ENCODE data around the gene MCC. TPM values are rescaled to one million over a fixed set of nuclear protein-coding genes. Genes with fewer than 3 reads are reported as not detected.

MCC gene
- total and polyA plus RNA-seq, 9 donors: 29.8 to 262 (median 108) TPM

- WGBS, 3 donors: 71 to 89% (median 85%) methylated on average over 1 of the region's 1 CpG
- no peak for DNase-seq
- Histone ChIP-seq H3K27ac (no peak overlapping the region), H3K9me3 (no peaks in the 10 kb centered on the region), H3K27me3 (no peaks in the 10 kb centered on the region), H3K36me3 (no peaks in the 10 kb centered on the region), H3K4me3 (no peak overlapping the region), H3K4me1 (ENCODE audit: insufficient read depth) (peaks cover 1% of the 10 kb centered on the region)
- intact Hi-C loops (cut with DNase I): no loop called here
- no peak for TF ChIP-seq EP300 (IDR thresholded peaks at IDR 0.05)
These were observed 482.8 kb downstream of the MCC start for GRCh38 chr5:113005454-113005853.

GRCh38 chr5:113003763-113004162 is 484.5 kb downstream of the MCC start:
- Histone ChIP-seq H3K36me3 (no peaks in the 10 kb centered on the region), H3K27ac (no peak overlapping the region), H3K9me3 (no peaks in the 10 kb centered on the region), H3K27me3 (no peaks in the 10 kb centered on the region), H3K4me3 (no peak overlapping the region), H3K4me1 (ENCODE audit: insufficient read depth) (no peaks in the 10 kb centered on the region)
- TF ChIP-seq CTCF (IDR thresholded peaks at IDR 0.05): no peak
- no peak for TF ChIP-seq POLR2A (IDR thresholded peaks at IDR 0.05)
- WGBS, 3 donors: 70 to 80% (median 74%) methylated on average over 3 of the region's 3 CpGs
- intact Hi-C loops (cut with DNase I): no loop called here
- DNase-seq: no peak

- Histone ChIP-seq H3K9me3 (no peaks in the 10 kb centered on the region), H3K4me3 (no peak overlapping the region), H3K27ac (no peak overlapping the region), H3K27me3 (no peaks in the 10 kb centered on the region), H3K36me3 (no peaks in the 10 kb centered on the region), H3K4me1 (ENCODE audit: insufficient read depth) (no peaks in the 10 kb centered on the region)
- TF ChIP-seq EP300 (IDR thresholded peaks at IDR 0.05): no peak
- TF ChIP-seq POLR2A (IDR thresholded peaks at IDR 0.05): no peak
- TF ChIP-seq CTCF (IDR thresholded peaks at IDR 0.05): no peak
- 86 to 91% (median 87%) methylated on average over 5 of the region's 5 CpGs for WGBS, 3 donors
- DNase-seq: no peak
- intact Hi-C loops (cut with DNase I): no loop called here
These were observed 485.8 kb downstream of the MCC start for GRCh38 chr5:113002423-113002822.

GRCh38 chr5:113000466-113000865 is 487.8 kb downstream of the MCC start:
- H3K27me3 ChIP-seq: no peaks in the 10 kb centered on the region
- no peak overlapping the region for H3K27ac ChIP-seq
- intact Hi-C loops (cut with DNase I): no loop called here
- H3K4me3 ChIP-seq: no peak overlapping the region
- TF ChIP-seq POLR2A (IDR thresholded peaks at IDR 0.05) (no peak), CTCF (IDR thresholded peaks at IDR 0.05) (no peak), EP300 (IDR thresholded peaks at IDR 0.05) (no peak)
- no peaks in the 10 kb centered on the region for H3K36me3 ChIP-seq
- peaks cover 1% of the 10 kb centered on the region for H3K4me1 ChIP-seq (ENCODE audit: insufficient read depth)
- 82 to 88% (median 84%) methylated on average over 2 of the region's 2 CpGs for WGBS, 3 donors
- H3K9me3 ChIP-seq: no peaks in the 10 kb centered on the region
- no peak for DNase-seq

- 83 to 85% (median 84%) methylated on average over 4 of the region's 4 CpGs for WGBS, 3 donors
- no peaks in the 10 kb centered on the region for H3K27me3 ChIP-seq
These were observed 490.0 kb downstream of the MCC start for GRCh38 chr5:112998296-112998695.

More at GRCh38 chr5:112998296-112998695, 490.0 kb downstream of the MCC start:
- Histone ChIP-seq H3K36me3 (no peaks in the 10 kb centered on the region), H3K4me1 (ENCODE audit: insufficient read depth) (peaks cover 1% of the 10 kb centered on the region), H3K4me3 (no peak overlapping the region), H3K27ac (no peak overlapping the region), H3K9me3 (no peaks in the 10 kb centered on the region)
- no peak for TF ChIP-seq EP300 (IDR thresholded peaks at IDR 0.05)
- no peak for TF ChIP-seq CTCF (IDR thresholded peaks at IDR 0.05)
- intact Hi-C loops (cut with DNase I): loop anchor here in 3 of 4 donors (10.0 kb wide), 2 partner anchors 337 to 517 kb away; partner anchors contain the start of gene YTHDC2 (in 2 of the 3)
- no peak for DNase-seq

All from ovary (tissue), 9 donors.